Activated CD8-positive, alpha-beta T cell treated with anti-CD3 and anti-CD28 coated beads for 36 hours (primary cell): Measurements from ENCODE around the gene PEX7. TPM values are rescaled to one million over a fixed set of nuclear protein-coding genes. Genes with fewer than 3 reads are reported as not detected.

ENCODE experiments used
- ATAC-seq: fragments of 200-7000 bp; cut with Tn5 transposase; one replicate; pipeline ENCODE4 v1.10.0; 2021; ENCODE audit warnings: mild to moderate bottlenecking, moderate library complexity
- CTCF ChIA-PET: fragments of 350-600 bp; sonication (Branson Sonifier 250); formaldehyde crosslinking; loops from one replicate; lab custom pipeline; 2021; ENCODE audit warnings: antibody characterized with exemption; lab: Charles Lee
- POLR2A ChIA-PET: fragments of 350-600 bp; sonication (Branson Sonifier 250); formaldehyde crosslinking; loops from one replicate; lab custom pipeline; 2021; ENCODE audit warnings: antibody characterized with exemption; lab: Charles Lee
- DNase-seq: peaks from one replicate; pipeline ENCODE4 v3.0.0-alpha.2; 2020
- H3K27ac Mint-ChIP-seq: one replicate; pipeline ENCODE4 v1.8.0; 2021; ENCODE audit warnings: mild to moderate bottlenecking, mixed read lengths
- H3K27me3 Mint-ChIP-seq: one replicate; pipeline ENCODE4 v1.8.0; 2021; ENCODE audit warnings: mixed read lengths
- H3K36me3 Mint-ChIP-seq: one replicate; pipeline ENCODE4 v1.8.0; 2021; ENCODE audit warnings: low read depth, mixed read lengths
- H3K4me1 Mint-ChIP-seq: one replicate; pipeline ENCODE4 v1.8.0; 2021; ENCODE audit warnings: low read depth, mixed read lengths
- H3K4me3 Mint-ChIP-seq: one replicate; pipeline ENCODE4 v1.8.0; 2021; ENCODE audit warnings: mild to moderate bottlenecking, moderate library complexity, mixed read lengths
- H3K9me3 Mint-ChIP-seq: one replicate; pipeline ENCODE4 v1.8.0; 2021; ENCODE audit warnings: mixed read lengths
- CTCF ChIP-seq: fragments of 200-600 bp; IDR thresholded peaks from one replicate; pipeline ENCODE4 v1.8.0; 2022; ENCODE audit warnings: antibody characterized with exemption, mild to moderate bottlenecking
- intact Hi-C: fragments of 100-400 bp; cut with micrococcal nuclease; formaldehyde crosslinking; loops from one replicate; pipeline ENCODE4 v1.10.0; 2022
- total RNA-seq, 2 experiments: library from RNA; stranded (reverse); gene quantifications; one replicate each; pipeline ENCODE4 v1.2.3, GENCODE V29; 2021

The PEX7 gene
- total RNA-seq, 2 experiments from 2014 or later, result 4.5 to 6.0 TPM

GRCh38 chr6:136775081-136775480 lies 47.3 kb upstream of the PEX7 start:
- H3K4me1 Mint-ChIP-seq, result peaks cover 32% of the 10 kb centered on the region
- ATAC-seq, result no peak
- no peak overlapping the region for H3K27ac Mint-ChIP-seq
- CTCF ChIA-PET, result interaction anchor here (1.0 to 5.3 kb wide), 3 partner anchors 12 to 37 kb away, joined by 3 to 22 read pairs (median 4); partner anchors contain the start of gene MAP3K5
- POLR2A ChIA-PET, result interaction anchor here (0.8 kb wide), 1 partner anchor 18 kb away, joined by 3 read pairs; the partner anchor contains the start of gene MAP3K5
- intact Hi-C loops, result no loop called here
- H3K27me3 Mint-ChIP-seq, result no peaks in the 10 kb centered on the region
- H3K4me3 Mint-ChIP-seq, result no peak overlapping the region
- peaks cover 2% of the 10 kb centered on the region for H3K36me3 Mint-ChIP-seq
- TF ChIP-seq CTCF, result no peak
- peaks cover 3% of the 10 kb centered on the region for H3K9me3 Mint-ChIP-seq
- DNase-seq, result no peak

- no peaks in the 10 kb centered on the region for H3K27me3 Mint-ChIP-seq
- intact Hi-C loops, result no loop called here
- H3K9me3 Mint-ChIP-seq, result peaks cover 3% of the 10 kb centered on the region
- ChIA-PET POLR2A (interaction anchor here (0.8 kb wide), 1 partner anchor 17 kb away, joined by 3 read pairs; the partner anchor contains the start of gene MAP3K5), CTCF (interaction anchor here (1.0 to 1.2 kb wide), 2 partner anchors 13 to 36 kb away, joined by 3 to 4 read pairs; no protein-coding TSS in a partner anchor)
- H3K4me1 Mint-ChIP-seq, result peaks cover 32% of the 10 kb centered on the region
- no peak overlapping the region for H3K4me3 Mint-ChIP-seq
- ATAC-seq (no peak), DNase-seq (no peak)
- H3K27ac Mint-ChIP-seq, result no peak overlapping the region
- peaks cover 2% of the 10 kb centered on the region for H3K36me3 Mint-ChIP-seq
- no peak for TF ChIP-seq CTCF
These were observed 46.8 kb upstream of the PEX7 start for GRCh38 chr6:136775548-136775947.

- ATAC-seq (no peak), DNase-seq (no peak)
- no peak for TF ChIP-seq CTCF
- ChIA-PET CTCF (interaction anchor here (2.3 kb wide), 1 partner anchor 15 kb away, joined by 10 read pairs; the partner anchor contains the start of gene MAP3K5), POLR2A (no interaction called here)
- peaks cover 2% of the 10 kb centered on the region for H3K36me3 Mint-ChIP-seq
- H3K27me3 Mint-ChIP-seq, result no peaks in the 10 kb centered on the region
- no peak overlapping the region for H3K4me3 Mint-ChIP-seq
- peaks cover 3% of the 10 kb centered on the region for H3K9me3 Mint-ChIP-seq
- peaks cover 36% of the 10 kb centered on the region for H3K4me1 Mint-ChIP-seq
- intact Hi-C loops, result no loop called here
- no peak overlapping the region for H3K27ac Mint-ChIP-seq
These were observed 44.7 kb upstream of the PEX7 start for GRCh38 chr6:136777651-136778050.

- H3K4me3 Mint-ChIP-seq, result no peak overlapping the region
- no peak for TF ChIP-seq CTCF
- no peaks in the 10 kb centered on the region for H3K27me3 Mint-ChIP-seq
- no peaks in the 10 kb centered on the region for H3K9me3 Mint-ChIP-seq
- peaks cover 12% of the 10 kb centered on the region for H3K36me3 Mint-ChIP-seq
- ChIA-PET CTCF (no interaction called here), POLR2A (no interaction called here)
- DNase-seq, result no peak
- intact Hi-C loops, result loop anchor here (10.0 kb wide), 1 partner anchor 55 kb away; no protein-coding TSS in a partner anchor
- H3K27ac Mint-ChIP-seq, result no peak overlapping the region
- no peak for ATAC-seq
- H3K4me1 Mint-ChIP-seq, result peaks cover 42% of the 10 kb centered on the region
These were observed 42.7 kb upstream of the PEX7 start for GRCh38 chr6:136779682-136780081.

DNA sequence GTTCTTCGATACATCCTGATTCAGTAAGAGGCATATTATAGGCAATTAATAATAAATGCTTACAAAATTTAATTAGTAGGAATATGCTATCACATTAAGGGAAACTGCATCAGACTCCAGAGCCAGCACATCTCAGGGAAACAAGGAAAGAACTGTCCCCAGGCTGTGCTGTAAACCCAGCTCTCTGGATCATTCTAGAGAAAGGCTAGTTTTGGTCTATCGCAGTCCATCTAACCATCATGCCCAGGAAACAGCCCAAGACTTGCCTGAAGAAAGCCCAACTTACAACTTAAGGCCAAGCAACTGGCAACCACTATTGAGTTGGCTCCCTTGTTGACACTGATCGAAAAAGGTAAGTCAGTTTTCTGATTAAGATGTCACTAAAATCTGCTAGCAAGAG lies 41.4 kb upstream of the PEX7 start:
- Mint-ChIP-seq H3K4me3 (no peak overlapping the region), H3K9me3 (no peaks in the 10 kb centered on the region), H3K4me1 (peaks cover 53% of the 10 kb centered on the region), H3K27me3 (no peaks in the 10 kb centered on the region), H3K27ac (no peak overlapping the region), H3K36me3 (peaks cover 13% of the 10 kb centered on the region)
- CTCF ChIA-PET, result interaction anchor here (0.9 to 3.2 kb wide), 4 partner anchors 10 to 137 kb away, joined by 3 to 13 read pairs (median 4); partner anchors contain the start of gene MAP3K5
- ATAC-seq (no peak), DNase-seq (no peak)
- intact Hi-C loops, result loop anchor here (10.0 kb wide), 1 partner anchor 56 kb away; no protein-coding TSS in a partner anchor
- TF ChIP-seq CTCF, result no peak
- POLR2A ChIA-PET, result interaction anchor here (0.6 to 0.8 kb wide), 2 partner anchors 25 to 77 kb away, joined by 3 read pairs; no protein-coding TSS in a partner anchor
